GM19452 (cell line): ENCODE data around the gene KDM4C.
"Not testable (repeated sequence)": the region's sequence is repeated elsewhere in the genome, so short reads cannot be mapped to it uniquely, and the experiment has no call there.

Experiments used
- ATAC-seq: cut with Tn5 transposase; IDR thresholded peaks from one replicate; pipeline ENCODE4 v1.9.1; 2021; ENCODE audit not compliant: unreplicated experiment

KDM4C gene

GRCh38 chr9:6764011-6764410 is 6.2 kb downstream of the KDM4C start:
- no peak for ATAC-seq

- ATAC-seq = no peak
Observed at GRCh38 chr9:6764523-6764922, 6.8 kb downstream of the KDM4C start.

GRCh38 chr9:6764950-6765349 is 7.2 kb downstream of the KDM4C start:
- no peak for ATAC-seq

GRCh38 chr9:6765396-6765795 is 7.6 kb downstream of the KDM4C start:
- no peak for ATAC-seq

- no peak for ATAC-seq
Observed at GRCh38 chr9:6766606-6767005, 8.8 kb downstream of the KDM4C start.

GRCh38 chr9:6768587-6768986 is 10.8 kb downstream of the KDM4C start:
- not testable (repeated sequence) for ATAC-seq

- no peak for ATAC-seq
Observed at GRCh38 chr9:6771722-6772121, 13.9 kb downstream of the KDM4C start.

GRCh38 chr9:6777213-6777902 is 19.6 kb downstream of the KDM4C start:
- no peak for ATAC-seq

GRCh38 chr9:6779417-6780241 is 21.9 kb downstream of the KDM4C start:
- no peak for ATAC-seq

- ATAC-seq = no peak
Observed at GRCh38 chr9:6780690-6781089, 22.9 kb downstream of the KDM4C start.

GRCh38 chr9:6781476-6781875 is 23.7 kb downstream of the KDM4C start:
- ATAC-seq = no peak

- no peak for ATAC-seq
Observed at GRCh38 chr9:6782345-6782744, 24.6 kb downstream of the KDM4C start.

- no peak for ATAC-seq
Observed at GRCh38 chr9:6782981-6783380, 25.2 kb downstream of the KDM4C start.

- ATAC-seq = no peak
Observed at GRCh38 chr9:6783753-6784152, 26.0 kb downstream of the KDM4C start.

- ATAC-seq = no peak
Observed at GRCh38 chr9:6785682-6786081, 27.9 kb downstream of the KDM4C start.

GRCh38 chr9:6787793-6788161 is 30.0 kb downstream of the KDM4C start:
- no peak for ATAC-seq

GRCh38 chr9:6788162-6789016 is 30.6 kb downstream of the KDM4C start:
- ATAC-seq = no peak

GRCh38 chr9:6789017-6789338 is 31.2 kb downstream of the KDM4C start:
- ATAC-seq = not testable (repeated sequence)

- ATAC-seq = no peak
Observed at GRCh38 chr9:6790866-6791265, 33.1 kb downstream of the KDM4C start.

- ATAC-seq = no peak
Observed at GRCh38 chr9:6793203-6793602, 35.4 kb downstream of the KDM4C start.

- ATAC-seq = no peak
Observed at GRCh38 chr9:6794936-6795335, 37.2 kb downstream of the KDM4C start.

GRCh38 chr9:6802926-6803325 is 45.2 kb downstream of the KDM4C start:
- no peak for ATAC-seq
